Heart left ventricle (tissue), 16 donors: ENCODE measurements around the gene LYPLA2. TPM values are rescaled to one million over a fixed set of nuclear protein-coding genes. Genes with fewer than 3 reads are reported as not detected.

Experiments used
- ATAC-seq, 4 donors: fragments of 200-7000 bp; cut with Tn5 transposase; one replicate each; pipeline ENCODE4 v1.9.1; 2020 to 2022; ENCODE audit warnings: moderate library complexity in 4 of 4, mild to moderate bottlenecking in 3 of 4, moderate number of reproducible peaks in 1 of 4
- DNase-seq, 5 donors: peaks; one replicate each; pipeline ENCODE4 v3.0.0-alpha.2; 2020
- H3K27ac ChIP-seq, 12 donors: fragments of 200-600 bp; sonication (generic) in 4 of 12; one replicate each; pipeline versions ENCODE4 v1.5.0 to v1.8.0; 2016 to 2022; ENCODE audit warnings: mild to moderate bottlenecking in 2 of 12
- H3K27me3 ChIP-seq, 9 donors: fragments of 200-600 bp; sonication (generic) in 2 of 9; one replicate each; pipeline versions ENCODE4 v1.5.1 to v1.8.0; 2016 to 2022; ENCODE audit warnings: mild to moderate bottlenecking in 3 of 9
- H3K36me3 ChIP-seq, 9 donors: fragments of 200-600 bp; sonication (generic) in 2 of 9; one replicate each; pipeline versions ENCODE4 v1.5.0 to v1.8.0; 2018 to 2022; ENCODE audit warnings: mild to moderate bottlenecking in 2 of 9
- H3K4me1 ChIP-seq, 12 donors: fragments of 200-600 bp; sonication (generic) in 4 of 12; one replicate each; pipeline versions ENCODE4 v1.5.0 to v1.8.0; 2016 to 2022; ENCODE audit warnings: mild to moderate bottlenecking in 3 of 12
- H3K4me3 ChIP-seq, 12 donors: fragments of 200-600 bp; sonication (generic) in 4 of 12; one replicate each; pipeline versions ENCODE4 v1.5.0 to v1.8.0; 2017 to 2022; ENCODE audit warnings: mild to moderate bottlenecking in 9 of 12, moderate library complexity in 4 of 12
- H3K9me3 ChIP-seq, 12 donors: fragments of 200-600 bp; sonication (generic) in 4 of 12; one replicate each; pipeline versions ENCODE4 v1.5.0 to v1.8.0; 2016 to 2022; ENCODE audit warnings: mild to moderate bottlenecking in 1 of 12
- CTCF ChIP-seq, 12 donors: fragments of 200-600 bp; sonication (generic) in 4 of 12; IDR thresholded peaks; one replicate each; pipeline versions ENCODE4 v1.5.0 to v1.8.0; 2018 to 2022; ENCODE audit warnings: antibody characterized with exemption in 12 of 12, mild to moderate bottlenecking in 5 of 12
- POLR2A ChIP-seq, 2 donors: fragments of 450-650 bp; IDR thresholded peaks; one replicate each; pipeline ENCODE4 v1.6.1; 2017; ENCODE audit warnings: antibody characterized with exemption in 2 of 2, mild to moderate bottlenecking in 2 of 2, moderate library complexity in 2 of 2
- WGBS, 4 donors: extraction: QIAGEN DNeasy Blood & Tissue Kit in 2 of 4; methylation state at CpG; one replicate each; pipeline versions ENCODE4 v1.1.5 to v1.1.7; 2013 to 2018; 5-methylcytosine and 5-hydroxymethylcytosine counted together
- intact Hi-C, 10 donors: fragments of 100-400 bp; cut with DNase I; formaldehyde crosslinking; loops; one replicate each; pipeline versions ENCODE4 v1.11.1 to v1.14.2; 2022
- polyA plus RNA-seq, 2 donors: library from polyadenylated mRNA; stranded (reverse); fragments of 200-250 nt; gene quantifications; one replicate each; pipeline ENCODE4 v1.2.3, GENCODE V29; 2013
- total RNA-seq, 9 donors: library from RNA; depleted of rRNA in 2 of 9; stranded (reverse); fragments of >200 nt in 2 of 9; fragmentation: NEBNext Ultra II Directional in 3 of 9; extraction: Animal tissue kit (Norgen Biotek cat#: 25700) in 3 of 9; gene quantifications; one replicate each; pipeline versions ENCODE4 v1.1.0 to v1.2.4, GENCODE V29; 2016 to 2023
- donor health status: ischemic (EF 13 %, LVEDD 7.1; RV severe dilation, severe dysfunction).
- donor health status: healthy with polysubstance abuse.
- donor health status: DM: no; HTN: yes; CAD: no.
- donor health status: DM: no; HTN: no; CAD: no.
- donor health status: ischemic (EF 25% LVEDD 6.9; RV normal size, moderate dysfunction).
- donor health status: ischemic (EF 25% LVEDD 5.7; RV mildly dilated, moderate dysfunction).
- donor health status: healthy.
- donor health status: DM: yes; HTN: yes; CAD: no.
- donor health status: ischemic (EF 35%, LVEDD 5.7; RV mildly dilated, moderate dysfunction).
- donor health status: nonischemic (EF 11% LVEDD 7.7; RV severe dilation, severe dysfunction).
- donor health status: DM: yes; HTN: yes; CAD: no.
- donor health status: PGD.
- donor health status: ischemic (EF 29% LVEDD 5.4; RV normal size, mild dysfunction).
- donor health status: nonischemic (EF 23%, LVEDD 6.1; RV moderate dilation, normal function).

Gene LYPLA2
- total and polyA plus RNA-seq, 11 donors = 22.2 to 63.3 (median 29.5) TPM

- Histone ChIP-seq H3K36me3 (peaks cover 0 to 33% (median 11%) of the 10 kb centered on the region in 9 donors), H3K4me1 (peaks cover 0 to 41% (median 16%) of the 10 kb centered on the region in 12 donors), H3K27ac (no peak overlapping the region), H3K9me3 (no peaks in the 10 kb centered on the region), H3K4me3 (no peak overlapping the region), H3K27me3 (no peaks in the 10 kb centered on the region)
- 11 to 14% (median 13%) methylated on average over 14 of the region's 14 CpGs for WGBS, 4 donors
- DNase-seq = peak; percentile 82 to 91 (median 86)
- intact Hi-C loops = loop anchor here in 7 of 10 donors (5.0 to 10.0 kb wide), 5 partner anchors 53 to 145 kb away; partner anchors contain the start of genes FUCA1 (in 6 of the 7), CNR2 (in 1 of the 7) and HMGCL (in 1 of the 7)
- TF ChIP-seq POLR2A (IDR thresholded peaks at IDR 0.05) = no peak
- TF ChIP-seq CTCF (IDR thresholded peaks at IDR 0.05) = peak; percentile 84 to 94 (median 92)
- ATAC-seq = peak; percentile 29 to 86 (median 82)
Measured at GRCh38 chr1:23772049-23772853, 18.7 kb upstream of the LYPLA2 start.

GRCh38 chr1:23772854-23773242 is 18.1 kb upstream of the LYPLA2 start:
- ATAC-seq = no peak
- H3K4me1 ChIP-seq = peaks cover 0 to 47% (median 21%) of the 10 kb centered on the region in 12 donors
- H3K27me3 ChIP-seq = no peaks in the 10 kb centered on the region
- H3K9me3 ChIP-seq = no peaks in the 10 kb centered on the region
- H3K36me3 ChIP-seq = peaks cover 0 to 27% (median 11%) of the 10 kb centered on the region in 9 donors
- no peak for TF ChIP-seq POLR2A (IDR thresholded peaks at IDR 0.05)
- TF ChIP-seq CTCF (IDR thresholded peaks at IDR 0.05) = no peak
- WGBS, 4 donors = 81 to 88% (median 84%) methylated on average over 10 of the region's 10 CpGs
- intact Hi-C loops = loop anchor here in 7 of 10 donors (5.0 to 10.0 kb wide), 5 partner anchors 52 to 144 kb away; partner anchors contain the start of genes FUCA1 (in 6 of the 7), CNR2 (in 1 of the 7) and HMGCL (in 1 of the 7)
- no peak overlapping the region for H3K27ac ChIP-seq
- DNase-seq = no peak
- no peak overlapping the region for H3K4me3 ChIP-seq

GRCh38 chr1:23774174-23774880 is 16.6 kb upstream of the LYPLA2 start:
- WGBS, 4 donors = 71 to 76% (median 73%) methylated on average over 6 of the region's 6 CpGs
- Histone ChIP-seq H3K9me3 (no peaks in the 10 kb centered on the region), H3K4me3 (no peak overlapping the region), H3K4me1 (peaks cover under 1 to 46% (median 27%) of the 10 kb centered on the region in 12 donors), H3K27ac (peak overlapping the region in 1 of 12 donors; percentile 12), H3K36me3 (peaks cover 0 to 18% (median 11%) of the 10 kb centered on the region in 9 donors), H3K27me3 (no peaks in the 10 kb centered on the region)
- DNase-seq (no peak), ATAC-seq (no peak)
- intact Hi-C loops = loop anchor here in 7 of 10 donors (5.0 to 10.0 kb wide), 5 partner anchors 50 to 143 kb away; partner anchors contain the start of genes FUCA1 (in 6 of the 7), CNR2 (in 1 of the 7) and HMGCL (in 1 of the 7)
- TF ChIP-seq POLR2A (IDR thresholded peaks at IDR 0.05) (no peak), CTCF (IDR thresholded peaks at IDR 0.05) (no peak)
